IMR-90 (cell line): ENCODE data around the gene PDK3. TPM values are rescaled to one million over a fixed set of nuclear protein-coding genes. Genes with fewer than 3 reads are reported as not detected.

Experiments
- ATAC-seq: fragments of 200-7000 bp; cut with Tn5 transposase; 2 replicates; pipeline ENCODE4 v1.9.1; 2020; ENCODE audit warnings: low read depth, mild to moderate bottlenecking, moderate library complexity
- BruUV-seq: library from RNA; stranded (reverse); fragments of 400-500 nt; replicated peaks from 2 replicates; lab custom pipeline; 2021; lab: Mats Ljungman, UMichigan
- CTCF ChIA-PET: fragments of 300-600 bp; formaldehyde crosslinking; extraction: SDS; loops from one replicate; lab custom pipeline; 2021; ENCODE audit warnings: antibody characterized with exemption; lab: Yijun Ruan, JAX
- POLR2A ChIA-PET: fragments of 300-600 bp; sonication (Branson Sonifier 250); formaldehyde crosslinking; loops from one replicate; lab custom pipeline; 2022; ENCODE audit warnings: antibody characterized with exemption; ENCODE audit not compliant: unreplicated experiment; lab: Charles Lee
- DNase-seq: peaks from one replicate; pipeline ENCODE4 v3.0.0; 2013
- H2AFZ ChIP-seq: replicated peaks from 2 replicates; pipeline ENCODE3; 2013; ENCODE audit warnings: low read length, mild to moderate bottlenecking; ENCODE audit not compliant: poor library complexity
- H2AK5ac ChIP-seq: 2 replicates; pipeline ENCODE4 v1.6.1; 2013; ENCODE audit warnings: low read depth, low read length, inconsistent platforms
- H2AK9ac ChIP-seq: replicated peaks from 2 replicates; pipeline ENCODE3; 2013; ENCODE audit warnings: mild to moderate bottlenecking, low read depth, low read length, moderate library complexity; ENCODE audit not compliant: poor library complexity
- H2BK120ac ChIP-seq: 2 replicates; pipeline ENCODE4 v1.6.1; 2013; ENCODE audit warnings: low read depth, low read length, inconsistent platforms
- H2BK15ac ChIP-seq: 3 replicates; pipeline ENCODE4 v1.6.1; 2013; ENCODE audit warnings: low read depth, low read length, inconsistent platforms
- H2BK20ac ChIP-seq: 2 replicates; pipeline ENCODE4 v1.6.1; 2013; ENCODE audit warnings: low read depth, mild to moderate bottlenecking, inconsistent platforms, low read length, moderate library complexity
- H2BK5ac ChIP-seq: 2 replicates; pipeline ENCODE4 v1.6.1; 2013; ENCODE audit warnings: mild to moderate bottlenecking, low read depth, low read length, inconsistent platforms; ENCODE audit not compliant: poor library complexity, severe bottlenecking
- H3K14ac ChIP-seq: replicated peaks from 2 replicates; pipeline ENCODE4 v1.6.1; 2013; ENCODE audit warnings: low read depth, low read length, inconsistent platforms
- H3K18ac ChIP-seq: 2 replicates; pipeline ENCODE4 v1.6.1; 2013; ENCODE audit warnings: low read depth, low read length, control low read depth
- H3K23ac ChIP-seq: 2 replicates; pipeline ENCODE4 v1.6.1; 2013; ENCODE audit warnings: low read depth, low read length, inconsistent platforms
- H3K27ac ChIP-seq: 2 replicates; pipeline ENCODE4 v1.5.1; 2013; ENCODE audit warnings: mild to moderate bottlenecking, control low read depth, low read length; ENCODE audit not compliant: insufficient read depth
- H3K27me3 ChIP-seq: 2 replicates; pipeline ENCODE4 v1.6.1; 2013; ENCODE audit warnings: low read length; ENCODE audit not compliant: control insufficient read depth, insufficient read depth
- H3K36me3 ChIP-seq: 2 replicates; pipeline ENCODE4 v1.6.1; 2013; ENCODE audit warnings: low read length, mixed read lengths; ENCODE audit not compliant: control insufficient read depth, insufficient read depth
- H3K4ac ChIP-seq: 2 replicates; pipeline ENCODE4 v1.6.1; 2013; ENCODE audit warnings: low read depth, low read length, inconsistent platforms
- H3K4me1 ChIP-seq: 2 replicates; pipeline ENCODE4 v1.6.1; 2013; ENCODE audit warnings: low read length, mixed read lengths; ENCODE audit not compliant: control insufficient read depth, insufficient read depth
- H3K4me2 ChIP-seq: 2 replicates; pipeline ENCODE4 v1.6.1; 2013; ENCODE audit warnings: low read depth, mild to moderate bottlenecking, control low read depth, low read length, moderate library complexity
- H3K4me3 ChIP-seq: 2 replicates; pipeline ENCODE4 v1.5.1; 2013; ENCODE audit warnings: low read depth, mild to moderate bottlenecking, control low read depth, low read length, moderate library complexity; ENCODE audit not compliant: insufficient read depth
- H3K56ac ChIP-seq: 2 replicates; pipeline ENCODE4 v1.6.1; 2013; ENCODE audit warnings: low read length, inconsistent platforms; ENCODE audit not compliant: insufficient read depth; ENCODE audit errors: extremely low read depth
- H3K79me1 ChIP-seq, 2 experiments: 2 replicates each; pipeline ENCODE4 v1.6.1; 2013; ENCODE audit warnings: low read length in 2 of 2, inconsistent platforms in 1 of 2, low read depth in 1 of 2
- H3K9ac ChIP-seq: 2 replicates; pipeline ENCODE4 v1.6.1; 2013; ENCODE audit warnings: low read depth, low read length, control low read depth
- H3K9me1 ChIP-seq: 2 replicates; pipeline ENCODE4 v1.6.1; 2013; ENCODE audit warnings: low read length, inconsistent platforms; ENCODE audit not compliant: insufficient read depth
- H3K9me3 ChIP-seq: 2 replicates; pipeline ENCODE4 v1.6.1; 2013; ENCODE audit warnings: low read length; ENCODE audit not compliant: control insufficient read depth, insufficient read depth
- H4K20me1 ChIP-seq: 2 replicates; pipeline ENCODE4 v1.6.1; 2013; ENCODE audit warnings: low read length, inconsistent platforms; ENCODE audit not compliant: insufficient read depth
- H4K5ac ChIP-seq: 2 replicates; pipeline ENCODE4 v1.6.1; 2013; ENCODE audit warnings: mild to moderate bottlenecking, low read depth, low read length, control low read depth
- H4K8ac ChIP-seq, 2 experiments: 2 replicates each; pipeline ENCODE4 v1.6.1; 2013; ENCODE audit warnings: low read depth in 2 of 2, low read length in 2 of 2, control low read depth in 1 of 2, inconsistent platforms in 1 of 2
- H4K91ac ChIP-seq: 2 replicates; pipeline ENCODE4 v1.6.1; 2013; ENCODE audit warnings: low read depth, low read length, inconsistent platforms; ENCODE audit not compliant: insufficient read depth
- BHLHE40 ChIP-seq: fragments of 150-350 bp; IDR thresholded peaks from 2 replicates; pipeline ENCODE4 v1.6.1; 2016; ENCODE audit warnings: mild to moderate bottlenecking, low read depth, low read length
- CEBPB ChIP-seq: IDR thresholded peaks from 2 replicates; pipeline ENCODE4 v1.6.1; 2012; ENCODE audit warnings: low read depth, low read length, improper control_type of control experiment
- CHD1 ChIP-seq: IDR thresholded peaks from 2 replicates; pipeline ENCODE4 v1.6.1; 2012; ENCODE audit warnings: low read depth, low read length, improper control_type of control experiment
- CTCF ChIP-seq: conservative IDR thresholded peaks from 2 replicates; pipeline ENCODE4 v1.5.1; 2012; ENCODE audit warnings: mild to moderate bottlenecking, low read depth, low read length, improper control_type of control experiment
- ELK1 ChIP-seq: fragments of 150-350 bp; IDR thresholded peaks from 2 replicates; pipeline ENCODE4 v1.6.1; 2016; ENCODE audit warnings: low read depth, mild to moderate bottlenecking, low read length, moderate library complexity, borderline replicate concordance
- FOS ChIP-seq: fragments of 150-350 bp; IDR thresholded peaks from 2 replicates; pipeline ENCODE4 v1.6.1; 2016; ENCODE audit warnings: low read depth, low read length
- MAFK ChIP-seq: IDR thresholded peaks from 2 replicates; pipeline ENCODE4 v1.6.1; 2012; ENCODE audit warnings: low read depth, low read length, improper control_type of control experiment
- MAZ ChIP-seq: IDR thresholded peaks from 2 replicates; pipeline ENCODE4 v1.6.1; 2012; ENCODE audit warnings: low read depth, mild to moderate bottlenecking, low read length, improper control_type of control experiment, moderate library complexity, borderline replicate concordance
- MXI1 ChIP-seq: IDR thresholded peaks from 2 replicates; pipeline ENCODE4 v1.6.1; 2012; ENCODE audit warnings: low read depth, mild to moderate bottlenecking, low read length, moderate library complexity, borderline replicate concordance
- NFE2L2 ChIP-seq: fragments of 150-350 bp; IDR thresholded peaks from 2 replicates; pipeline ENCODE4 v1.6.1; 2016; ENCODE audit warnings: low read depth, mild to moderate bottlenecking, low read length
- POLR2A ChIP-seq: IDR thresholded peaks from 2 replicates; pipeline ENCODE4 v1.6.1; 2012; ENCODE audit warnings: mild to moderate bottlenecking, low read depth, low read length
- RAD21 ChIP-seq: IDR thresholded peaks from 2 replicates; pipeline ENCODE4 v1.6.1; 2012; ENCODE audit warnings: low read length, improper control_type of control experiment
- RCOR1 ChIP-seq: IDR thresholded peaks from 2 replicates; pipeline ENCODE4 v1.6.1; 2012; ENCODE audit warnings: mild to moderate bottlenecking, low read length, improper control_type of control experiment; ENCODE audit not compliant: insufficient replicate concordance
- RFX5 ChIP-seq: IDR thresholded peaks from 2 replicates; pipeline ENCODE4 v1.8.0; 2012; ENCODE audit warnings: low read depth, mild to moderate bottlenecking, low read length, moderate library complexity
- SMC3 ChIP-seq: fragments of 150-350 bp; IDR thresholded peaks from 2 replicates; pipeline ENCODE4 v1.6.1; 2016; ENCODE audit warnings: low read depth, mild to moderate bottlenecking, antibody characterized with exemption, low read length, moderate library complexity
- USF2 ChIP-seq: fragments of 150-350 bp; IDR thresholded peaks from 2 replicates; pipeline ENCODE4 v1.6.1; 2017; ENCODE audit warnings: mild to moderate bottlenecking, antibody characterized with exemption, low read length, low read depth
- WGBS, 2 experiments: methylation state at CpG; one replicate each; pipeline versions ENCODE4 v1.1.5 to v1.1.7; 2013; ENCODE audit warnings: missing lambda C conversion rate in 2 of 2; ENCODE audit not compliant: insufficient read length in 1 of 2; ENCODE audit errors: extremely low coverage in 2 of 2; 5-methylcytosine and 5-hydroxymethylcytosine counted together
- dilution Hi-C: fragments of 300-500 bp; cut with HindIII; formaldehyde crosslinking; loops from one replicate; pipeline ENCODE4 v1.14.3; 2018; ENCODE audit warnings: low sequenced_read_pairs; ENCODE audit not compliant: unreplicated experiment
- in situ Hi-C: fragments of 300-500 bp; cut with MboI; formaldehyde crosslinking; loops from 3 replicates; pipeline ENCODE4 v1.14.3; 2019; ENCODE audit warnings: low sequenced_read_pairs, inconsistent platforms, mixed read lengths
- intact Hi-C: fragments of 100-400 bp; cut with micrococcal nuclease; formaldehyde crosslinking; loops from 2 replicates; pipeline ENCODE4 v1.10.0; 2022
- polyA plus RNA-seq, 3 experiments: library from polyadenylated mRNA; depleted of rRNA; stranded (reverse); fragments of >200 nt; gene quantifications; 2 replicates each; pipeline ENCODE4 v1.2.3, GENCODE V29; 2012; ENCODE audit warnings: low replicate concordance in 1 of 3
- total RNA-seq: library from RNA; depleted of rRNA; stranded (reverse); fragments of >200 nt; gene quantifications from 2 replicates; pipeline ENCODE4 v1.2.3, GENCODE V29; 2012

Gene PDK3
- total and polyA plus RNA-seq, 2 of the 4 experiments (the other 2 are of a cell fraction), result 2.3 to 4.8 TPM

- no peak overlapping the region for H3K14ac ChIP-seq
- H4K20me1 ChIP-seq, result no peaks in the 10 kb centered on the region
- 57% methylated on average over 1 of the region's 9 CpGs; no CpG with 5 or more reads in 1 of the 2 experiments for WGBS, 2 experiments
- H2BK20ac ChIP-seq, result no peak overlapping the region
- intact Hi-C loops, result no loop called here
- H3K4me3 ChIP-seq, result no peak overlapping the region
- DNase-seq (no peak), ATAC-seq (no peak)
- in situ Hi-C loops, result no loop called here
- no peak overlapping the region for H2AK5ac ChIP-seq
- no peaks in the 10 kb centered on the region for H3K79me1 ChIP-seq
- H2BK120ac ChIP-seq, result no peak overlapping the region
- CTCF ChIA-PET, result no interaction called here
- H4K91ac ChIP-seq, result no peak overlapping the region
- peaks cover 4% of the 10 kb centered on the region; the same call in 1 of the 2 replicates for H3K27me3 ChIP-seq
- H3K9me1 ChIP-seq, result no peaks in the 10 kb centered on the region
- no peak overlapping the region for H4K5ac ChIP-seq
- H2AFZ ChIP-seq, result no peak overlapping the region
- dilution Hi-C loops, result no loop called here
- POLR2A ChIA-PET, result interaction anchor here (0.5 kb wide), 1 partner anchor 13 kb away, joined by 3 read pairs; no protein-coding TSS in a partner anchor
- no peaks in the 10 kb centered on the region for H3K4me1 ChIP-seq
- no peak overlapping the region for H3K18ac ChIP-seq
- H3K36me3 ChIP-seq, result no peaks in the 10 kb centered on the region
- H4K8ac ChIP-seq, result no peak overlapping the region
- no peak overlapping the region for H2BK5ac ChIP-seq
- no peaks in the 10 kb centered on the region for H3K9me3 ChIP-seq
- H2BK15ac ChIP-seq, result no peak overlapping the region
- BruUV-seq, result no TSS peak
- H3K56ac ChIP-seq, result no peak overlapping the region
- no peak overlapping the region for H3K23ac ChIP-seq
- no peak for TF ChIP-seq MAFK
- TF ChIP-seq CHD1, result no peak
- no peak for TF ChIP-seq USF2
- TF ChIP-seq SMC3, result no peak
- no peak for TF ChIP-seq CTCF
- no peak for TF ChIP-seq CEBPB
- no peak for TF ChIP-seq POLR2A
- TF ChIP-seq MXI1, result no peak
- TF ChIP-seq RFX5, result no peak
- no peak for TF ChIP-seq MAZ
- TF ChIP-seq FOS, result no peak
- no peak for TF ChIP-seq NFE2L2
- TF ChIP-seq RCOR1, result no peak
- TF ChIP-seq BHLHE40, result no peak
- no peak for TF ChIP-seq RAD21
- no peak for TF ChIP-seq ELK1
- no peak overlapping the region for H2AK9ac ChIP-seq
- H3K27ac ChIP-seq, result no peak overlapping the region
- H3K4ac ChIP-seq, result no peak overlapping the region
- H3K4me2 ChIP-seq, result no peak overlapping the region
- no peak overlapping the region for H3K9ac ChIP-seq
Measured at GRCh38 chrX:24577091-24577490, 112.0 kb downstream of the PDK3 start.
